Endothelial cell of umbilical vein (primary cell): ENCODE data around the gene MSANTD2. TPM values are rescaled to one million over a fixed set of nuclear protein-coding genes. Genes with fewer than 3 reads are reported as not detected.

ENCODE experiments used
- BruUV-seq: library from RNA; stranded (reverse); fragments of 400-500 nt; replicated peaks from 2 replicates; lab custom pipeline; 2021; lab: Mats Ljungman, UMichigan
- CTCF ChIA-PET: fragments of 300-600, 350-600 bp; sonication (Branson Sonifier 250); formaldehyde crosslinking; loops from one replicate; lab custom pipeline; 2021; ENCODE audit warnings: antibody characterized with exemption, inconsistent platforms; lab: Charles Lee
- POLR2A ChIA-PET: fragments of 300-600, 350-600 bp; sonication (Branson Sonifier 250); formaldehyde crosslinking; loops from one replicate; lab custom pipeline; 2021; ENCODE audit warnings: antibody characterized with exemption, inconsistent platforms; lab: Charles Lee
- DNase-seq: peaks from one replicate; pipeline ENCODE4 v3.0.0-alpha.2; 2011; ENCODE audit warnings: low read depth, low spot score
- FAIRE-seq: peaks from 2 replicates; lab custom pipeline; 2011; peaks lifted over from hg19 to GRCh38; lab: Jason Lieb, UNC
- H2AFZ ChIP-seq: 2 replicates; pipeline ENCODE4 v1.6.0; 2012; ENCODE audit warnings: low read depth, low read length, control low read depth, inconsistent platforms
- H3K27ac ChIP-seq: 2 replicates; pipeline ENCODE4 v1.5.1; 2011; ENCODE audit warnings: low read depth, mild to moderate bottlenecking, control low read depth, low read length, moderate library complexity; ENCODE audit not compliant: insufficient read depth
- H3K27me3 ChIP-seq, 2 experiments: 2 replicates each; pipeline versions ENCODE4 v1.6.0 to v1.6.1; 2011; ENCODE audit warnings: low read length in 2 of 2, mixed read lengths in 1 of 2; ENCODE audit not compliant: control insufficient read depth in 2 of 2, insufficient read depth in 2 of 2
- H3K36me3 ChIP-seq, 2 experiments: 2 replicates in 1 of 2; 3 replicates in 1 of 2; pipeline ENCODE4 v1.5.1; 2011; ENCODE audit warnings: low read length in 2 of 2, mild to moderate bottlenecking in 1 of 2, moderate library complexity in 1 of 2; ENCODE audit not compliant: control insufficient read depth in 2 of 2, insufficient read depth in 2 of 2; ENCODE audit errors: extremely low read depth in 1 of 2
- H3K4me1 ChIP-seq: 3 replicates; pipeline ENCODE4 v1.5.1; 2011; ENCODE audit warnings: mild to moderate bottlenecking, low read length; ENCODE audit not compliant: control insufficient read depth, insufficient read depth; ENCODE audit errors: extremely low read depth
- H3K4me2 ChIP-seq: 2 replicates; pipeline ENCODE4 v1.6.1; 2011; ENCODE audit warnings: low read length, control low read depth, mixed read lengths; ENCODE audit not compliant: insufficient read depth
- H3K4me3 ChIP-seq, 3 experiments: fragments of 200-600 bp in 1 of 3; sonication (generic), shearing (Covaris generic) in 1 of 3; replicated peaks in 1 of 3; 2 replicates each; pipeline ENCODE4 v1.5.1; 2011 to 2016; ENCODE audit warnings: control low read depth in 3 of 3, low read length in 3 of 3, mild to moderate bottlenecking in 2 of 3, inconsistent platforms in 1 of 3, low read depth in 1 of 3, moderate library complexity in 1 of 3; ENCODE audit not compliant: insufficient read depth in 1 of 3
- H3K79me2 ChIP-seq: 2 replicates; pipeline ENCODE4 v1.6.0; 2012; ENCODE audit warnings: low read length, inconsistent platforms; ENCODE audit not compliant: control insufficient read depth, insufficient read depth
- H3K9ac ChIP-seq: replicated peaks from 2 replicates; pipeline ENCODE3; 2011; ENCODE audit warnings: low read length, control low read depth; ENCODE audit not compliant: insufficient read depth; ENCODE audit errors: extremely low read depth
- H3K9me1 ChIP-seq: replicated peaks from 3 replicates; pipeline ENCODE4 v1.6.0; 2011; ENCODE audit warnings: mild to moderate bottlenecking, low read length; ENCODE audit not compliant: control insufficient read depth, insufficient read depth; ENCODE audit errors: extremely low read depth
- H3K9me3 ChIP-seq: replicated peaks from 2 replicates; pipeline ENCODE4 v1.5.1; 2012; ENCODE audit warnings: low read length, inconsistent platforms; ENCODE audit not compliant: control insufficient read depth, insufficient read depth
- H4K20me1 ChIP-seq: replicated peaks from 2 replicates; pipeline ENCODE3; 2011; ENCODE audit warnings: mild to moderate bottlenecking, low read length; ENCODE audit not compliant: control insufficient read depth, insufficient read depth; ENCODE audit errors: extremely low read depth
- CTCF ChIP-seq, 2 donors: IDR thresholded peaks; 1 replicate in 1 of 2; 2 replicates in 1 of 2; pipeline ENCODE4 v1.5.1; 2011; ENCODE audit warnings: low read length in 2 of 2, mild to moderate bottlenecking in 2 of 2, moderate library complexity in 2 of 2, control low read depth in 1 of 2, inconsistent platforms in 1 of 2, low read depth in 1 of 2; ENCODE audit not compliant: insufficient read depth in 1 of 2; ENCODE audit errors: extremely low read depth in 1 of 2
- EZH2 ChIP-seq: IDR thresholded peaks from 2 replicates; pipeline ENCODE4 v1.6.1; 2012; ENCODE audit warnings: borderline replicate concordance, low read depth, mild to moderate bottlenecking, moderate library complexity, low read length, inconsistent platforms; ENCODE audit not compliant: severe bottlenecking
- FOS ChIP-seq: IDR thresholded peaks from 2 replicates; pipeline ENCODE4 v1.6.1; 2011; ENCODE audit warnings: mild to moderate bottlenecking, low read length, moderate library complexity, borderline replicate concordance; ENCODE audit not compliant: insufficient read depth
- GATA2 ChIP-seq: IDR thresholded peaks from 2 replicates; pipeline ENCODE4 v1.7.0; 2011; ENCODE audit warnings: low read depth, mild to moderate bottlenecking, moderate library complexity, mixed read lengths, low read length; ENCODE audit not compliant: insufficient read length, insufficient read depth
- JUN ChIP-seq: IDR thresholded peaks from 2 replicates; pipeline ENCODE4 v1.6.1; 2011; ENCODE audit warnings: borderline replicate concordance, low read depth; ENCODE audit not compliant: insufficient read length, insufficient read depth
- MAX ChIP-seq: IDR thresholded peaks from 2 replicates; pipeline ENCODE4 v1.6.1; 2011; ENCODE audit not compliant: insufficient read depth, insufficient read length
- MYC ChIP-seq: IDR thresholded peaks from one replicate; pipeline ENCODE4 v1.6.1; 2011; ENCODE audit warnings: mild to moderate bottlenecking, low read depth, low read length
- POLR2A ChIP-seq: IDR thresholded peaks from 2 replicates; pipeline ENCODE4 v1.6.1; 2012; ENCODE audit warnings: low read depth, mild to moderate bottlenecking, control low read depth, low read length
- POLR2AphosphoS5 ChIP-seq: IDR thresholded peaks from 2 replicates; pipeline ENCODE4 v1.6.1; 2012; ENCODE audit warnings: low read depth, mild to moderate bottlenecking, control low read depth, low read length, moderate library complexity; ENCODE audit not compliant: insufficient read depth
- dilution Hi-C: fragments of 300-500 bp; cut with MboI; formaldehyde crosslinking; loops from one replicate; pipeline ENCODE4 v1.15.0; 2019; ENCODE audit warnings: low sequenced_read_pairs; ENCODE audit not compliant: extremely low pct_ligation_motif_present
- intact Hi-C: fragments of 100-400 bp; cut with micrococcal nuclease; formaldehyde crosslinking; loops from one replicate; pipeline ENCODE4 v1.10.0; 2022
- polyA plus RNA-seq, 4 experiments: library from polyadenylated mRNA; depleted of rRNA in 3 of 4; stranded (reverse) in 3 of 4; unstranded in 1 of 4; fragments of >200 nt; gene quantifications; 2 replicates each; pipeline versions ENCODE4 v1.2.1 to v1.2.3, GENCODE V29; 2011 to 2012; ENCODE audit warnings: missing spikeins in 1 of 4
- total RNA-seq: library from RNA; stranded (reverse); gene quantifications from 2 replicates; pipeline ENCODE4 v1.2.3, GENCODE V29; 2021

Gene MSANTD2
- total and polyA plus RNA-seq, 2 donors (not counting 3 experiments of a cell fraction or from before 2014, with no cell fraction given), result 5.5 to 23.2 TPM

- Histone ChIP-seq H3K4me1 (peaks cover 24% of the 10 kb centered on the region), H3K9me1 (no peaks in the 10 kb centered on the region), H3K9me3 (no peaks in the 10 kb centered on the region), H3K27me3 (no peaks in the 10 kb centered on the region), H3K4me3 (no peak overlapping the region), H3K9ac (no peak overlapping the region), H4K20me1 (no peaks in the 10 kb centered on the region), H3K36me3 (no peaks in the 10 kb centered on the region), H3K27ac (no peak overlapping the region), H3K4me2 (no peak overlapping the region), H2AFZ (no peak overlapping the region), H3K79me2 (no peaks in the 10 kb centered on the region)
- POLR2A ChIA-PET, result no interaction called here
- intact Hi-C loops (no loop called here), dilution Hi-C loops (no loop called here)
- TF ChIP-seq FOS (no peak), MAX (no peak), JUN (no peak), POLR2A (no peak), CTCF (IDR thresholded peaks at IDR 0.05; ENCODE audit: extremely low read depth in 1 of 2, insufficient read depth in 1 of 2, low read depth in 1 of 2, low read length in 2 of 2) (no peak), GATA2 (no peak), POLR2AphosphoS5 (no peak), MYC (no peak), EZH2 (no peak)
- DNase-seq (no peak), FAIRE-seq (no peak)
- CTCF ChIA-PET, result interaction anchor here (0.6 to 1.9 kb wide), 2 partner anchors 109 to 365 kb away, joined by 3 to 5 read pairs; no protein-coding TSS in a partner anchor
- BruUV-seq, result no TSS peak
Observed at GRCh38 chr11:124728134-124728533, 72.1 kb downstream of the MSANTD2 start.
